Natural killer cell (primary cell): ENCODE data around the gene E2F3. TPM values are rescaled to one million over a fixed set of nuclear protein-coding genes. Genes with fewer than 3 reads are reported as not detected.
A peak's percentile ranks its signal among the peaks of the same experiment; 100 is the strongest.

ENCODE experiments used
- ATAC-seq, 3 donors: fragments of 150-1000 bp in 2 of 3; fragments of 200-7000 bp in 1 of 3; cut with Tn5 transposase; 1 replicate in 1 of 3; 2 replicates in 2 of 3; pipeline ENCODE4 v1.10.0; 2021; ENCODE audit warnings: mild to moderate bottlenecking in 2 of 3, moderate library complexity in 2 of 3
- DNase-seq, 2 donors: peaks; one replicate each; pipeline versions ENCODE4 v3.0.0 to v3.0.0-alpha.2; 2013 to 2021; ENCODE audit warnings: mixed read lengths in 1 of 2
- H3K27ac ChIP-seq: one replicate; pipeline ENCODE4 v1.5.1; 2013; ENCODE audit warnings: mild to moderate bottlenecking, low read length
- H3K27me3 ChIP-seq: one replicate; pipeline ENCODE4 v1.6.1; 2013; ENCODE audit warnings: low read length; ENCODE audit not compliant: control insufficient read depth, insufficient read depth
- H3K36me3 ChIP-seq: one replicate; pipeline ENCODE4 v1.6.1; 2013; ENCODE audit warnings: low read length; ENCODE audit not compliant: control insufficient read depth, insufficient read depth
- H3K4me1 ChIP-seq: one replicate; pipeline ENCODE4 v1.6.1; 2013; ENCODE audit warnings: low read length; ENCODE audit not compliant: control insufficient read depth, insufficient read depth
- H3K4me3 ChIP-seq: one replicate; pipeline ENCODE4 v1.5.1; 2013; ENCODE audit warnings: low read length
- H3K9me3 ChIP-seq: one replicate; pipeline ENCODE4 v1.6.1; 2013; ENCODE audit warnings: low read length; ENCODE audit not compliant: control insufficient read depth, insufficient read depth
- H3K27ac Mint-ChIP-seq, 2 donors: one replicate each; pipeline ENCODE4 v1.8.0; 2022; ENCODE audit warnings: mild to moderate bottlenecking in 2 of 2, mixed read lengths in 2 of 2, moderate library complexity in 1 of 2
- H3K27me3 Mint-ChIP-seq, 2 donors: one replicate each; pipeline ENCODE4 v1.8.0; 2022; ENCODE audit warnings: low read depth in 2 of 2, mixed read lengths in 2 of 2
- H3K36me3 Mint-ChIP-seq: one replicate; pipeline ENCODE4 v1.8.0; 2022; ENCODE audit warnings: mixed read lengths
- H3K4me1 Mint-ChIP-seq, 2 donors: one replicate each; pipeline ENCODE4 v1.8.0; 2022; ENCODE audit warnings: mixed read lengths in 2 of 2
- H3K4me3 Mint-ChIP-seq: one replicate; pipeline ENCODE4 v1.8.0; 2022; ENCODE audit warnings: mild to moderate bottlenecking, moderate library complexity, mixed read lengths
- H3K9me3 Mint-ChIP-seq, 2 donors: one replicate each; pipeline ENCODE4 v1.8.0; 2022; ENCODE audit warnings: mixed read lengths in 2 of 2
- WGBS: methylation state at CpG from one replicate; pipeline ENCODE4 v1.1.7; 2013; ENCODE audit warnings: missing lambda C conversion rate; ENCODE audit not compliant: insufficient coverage; 5-methylcytosine and 5-hydroxymethylcytosine counted together
- intact Hi-C: fragments of 100-400 bp; cut with micrococcal nuclease; formaldehyde crosslinking; loops from one replicate; pipeline ENCODE4 v1.14.2; 2022
- total RNA-seq, 4 donors: library from RNA; stranded (reverse); fragments of 120-200 nt in 1 of 4; gene quantifications; one replicate each; pipeline versions ENCODE4 v1.2.3 to v1.2.4, GENCODE V29; 2013 to 2022
- TF ChIP-seq, protein P1 (sequence below): fragments of 200-600 bp; IDR thresholded peaks from one replicate; pipeline ENCODE4 v1.8.0; 2022; ENCODE audit warnings: antibody characterized with exemption

E2F3 gene
- total RNA-seq, 3 donors from 2014 or later (not counting 1 experiment from before 2014, with no cell fraction given), result 8.2 to 14.7 (median 12.2) TPM

DNA sequence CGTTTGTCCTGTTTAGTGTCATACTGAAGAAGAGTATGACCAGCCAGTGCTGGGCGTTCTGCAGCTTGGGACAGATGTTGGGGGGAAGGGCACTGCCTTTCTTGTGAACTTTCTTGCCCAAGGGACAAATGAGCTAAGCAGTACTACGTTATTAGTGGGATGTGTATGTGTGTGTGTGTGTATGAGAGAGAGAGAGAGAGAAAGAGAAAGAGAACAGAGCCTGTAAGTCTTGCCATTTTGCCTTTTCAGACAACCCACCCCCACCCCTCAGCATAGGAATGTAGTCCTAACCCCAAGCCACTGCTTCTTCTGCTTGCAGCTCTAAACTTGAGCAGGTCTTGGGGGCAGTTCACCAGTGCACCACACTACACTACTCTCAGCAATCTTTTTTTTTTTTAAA lies 45.5 kb downstream of the E2F3 start:
- TF ChIP-seq, protein P1, sequence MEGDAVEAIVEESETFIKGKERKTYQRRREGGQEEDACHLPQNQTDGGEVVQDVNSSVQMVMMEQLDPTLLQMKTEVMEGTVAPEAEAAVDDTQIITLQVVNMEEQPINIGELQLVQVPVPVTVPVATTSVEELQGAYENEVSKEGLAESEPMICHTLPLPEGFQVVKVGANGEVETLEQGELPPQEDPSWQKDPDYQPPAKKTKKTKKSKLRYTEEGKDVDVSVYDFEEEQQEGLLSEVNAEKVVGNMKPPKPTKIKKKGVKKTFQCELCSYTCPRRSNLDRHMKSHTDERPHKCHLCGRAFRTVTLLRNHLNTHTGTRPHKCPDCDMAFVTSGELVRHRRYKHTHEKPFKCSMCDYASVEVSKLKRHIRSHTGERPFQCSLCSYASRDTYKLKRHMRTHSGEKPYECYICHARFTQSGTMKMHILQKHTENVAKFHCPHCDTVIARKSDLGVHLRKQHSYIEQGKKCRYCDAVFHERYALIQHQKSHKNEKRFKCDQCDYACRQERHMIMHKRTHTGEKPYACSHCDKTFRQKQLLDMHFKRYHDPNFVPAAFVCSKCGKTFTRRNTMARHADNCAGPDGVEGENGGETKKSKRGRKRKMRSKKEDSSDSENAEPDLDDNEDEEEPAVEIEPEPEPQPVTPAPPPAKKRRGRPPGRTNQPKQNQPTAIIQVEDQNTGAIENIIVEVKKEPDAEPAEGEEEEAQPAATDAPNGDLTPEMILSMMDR, result no peak
- no peaks in the 10 kb centered on the region for H3K27me3 ChIP-seq
- 93% methylated on average over 3 of the region's 3 CpGs for WGBS
- no peaks in the 10 kb centered on the region for H3K9me3 ChIP-seq
- Mint-ChIP-seq H3K4me1 (peaks cover 34 to 50% of the 10 kb centered on the region in 2 donors), H3K9me3 (no peaks in the 10 kb centered on the region), H3K4me3 (no peak overlapping the region), H3K27me3 (no peaks in the 10 kb centered on the region), H3K36me3 (no peaks in the 10 kb centered on the region), H3K27ac (peak overlapping the region in 1 of 2 donors; percentile 7)
- H3K4me1 ChIP-seq, result no peaks in the 10 kb centered on the region
- DNase-seq, result no peak
- no peak overlapping the region for H3K4me3 ChIP-seq
- ATAC-seq, result no peak
- H3K36me3 ChIP-seq, result no peaks in the 10 kb centered on the region
- intact Hi-C loops, result no loop called here
- no peak overlapping the region for H3K27ac ChIP-seq

- Mint-ChIP-seq H3K4me1 (peaks cover 34 to 51% of the 10 kb centered on the region in 2 donors), H3K27me3 (no peaks in the 10 kb centered on the region), H3K27ac (no peak overlapping the region), H3K36me3 (no peaks in the 10 kb centered on the region), H3K9me3 (no peaks in the 10 kb centered on the region), H3K4me3 (no peak overlapping the region)
- no peaks in the 10 kb centered on the region for H3K4me1 ChIP-seq
- no peak overlapping the region for H3K4me3 ChIP-seq
- H3K9me3 ChIP-seq, result no peaks in the 10 kb centered on the region
- no peak overlapping the region for H3K27ac ChIP-seq
- ATAC-seq (no peak), DNase-seq (no peak)
- no peaks in the 10 kb centered on the region for H3K27me3 ChIP-seq
- no peaks in the 10 kb centered on the region for H3K36me3 ChIP-seq
- intact Hi-C loops, result no loop called here
- TF ChIP-seq, protein P1, result no peak
- 85% methylated on average over 2 of the region's 4 CpGs for WGBS
Measured at GRCh38 chr6:20447581-20448132, 46.0 kb downstream of the E2F3 start.

DNA sequence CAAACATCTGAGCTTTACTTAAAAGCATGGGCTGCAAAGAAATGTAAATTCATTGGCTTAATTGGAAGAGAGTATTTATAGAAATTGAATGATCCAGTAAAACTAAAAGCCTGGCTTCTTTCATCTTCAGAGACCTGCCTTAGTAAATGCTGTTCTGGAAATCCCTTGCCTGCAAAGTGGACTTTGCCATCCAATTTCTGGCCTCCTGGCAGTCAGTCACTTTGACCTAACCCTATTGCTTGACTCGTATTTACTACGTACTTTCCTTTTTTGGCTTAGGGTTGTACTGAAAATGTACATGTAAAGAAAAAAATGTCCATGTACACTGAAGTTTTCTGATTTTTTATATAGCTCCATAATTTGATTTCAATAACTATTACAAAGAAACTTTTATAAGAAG lies 47.1 kb downstream of the E2F3 start:
- H3K4me3 ChIP-seq, result no peak overlapping the region
- ATAC-seq (no peak), DNase-seq (no peak)
- H3K4me1 ChIP-seq, result no peaks in the 10 kb centered on the region
- H3K27ac ChIP-seq, result no peak overlapping the region
- no peaks in the 10 kb centered on the region for H3K36me3 ChIP-seq
- TF ChIP-seq, protein P1, result no peak
- Mint-ChIP-seq H3K4me1 (peaks cover 35 to 59% of the 10 kb centered on the region in 2 donors), H3K27ac (peak overlapping the region in 1 of 2 donors; percentile 39), H3K9me3 (no peaks in the 10 kb centered on the region), H3K36me3 (no peaks in the 10 kb centered on the region), H3K27me3 (no peaks in the 10 kb centered on the region), H3K4me3 (no peak overlapping the region)
- no peaks in the 10 kb centered on the region for H3K27me3 ChIP-seq
- intact Hi-C loops, result no loop called here
- no CpG with 5 or more reads among the region's 2 CpGs for WGBS
- H3K9me3 ChIP-seq, result no peaks in the 10 kb centered on the region
